Anterior cingulate cortex (tissue), 58 donors: Measurements from ENCODE around the gene FETUB.
A peak's percentile ranks its signal among the peaks of the same experiment; 100 is the strongest.

Source experiments
- DNase-seq, 58 donors: peaks; one replicate each; lab custom pipeline; 2025; lab: John Stamatoyannopoulos, UW

FETUB gene

GRCh38 chr3:186612721-186613636, 27.2 kb upstream of the FETUB start, which contains the start of gene AHSG:
AHSG (plus strand) TSS chr3:186613060; CDS start chr3:186613142, 82 bp downstream.
- no peak for DNase-seq

GRCh38 chr3:186613637-186614265, 26.4 kb upstream of the FETUB start:
- DNase-seq = no peak

- DNase-seq = no peak
Measured at GRCh38 chr3:186614266-186614596, 26.0 kb upstream of the FETUB start.

DNA sequence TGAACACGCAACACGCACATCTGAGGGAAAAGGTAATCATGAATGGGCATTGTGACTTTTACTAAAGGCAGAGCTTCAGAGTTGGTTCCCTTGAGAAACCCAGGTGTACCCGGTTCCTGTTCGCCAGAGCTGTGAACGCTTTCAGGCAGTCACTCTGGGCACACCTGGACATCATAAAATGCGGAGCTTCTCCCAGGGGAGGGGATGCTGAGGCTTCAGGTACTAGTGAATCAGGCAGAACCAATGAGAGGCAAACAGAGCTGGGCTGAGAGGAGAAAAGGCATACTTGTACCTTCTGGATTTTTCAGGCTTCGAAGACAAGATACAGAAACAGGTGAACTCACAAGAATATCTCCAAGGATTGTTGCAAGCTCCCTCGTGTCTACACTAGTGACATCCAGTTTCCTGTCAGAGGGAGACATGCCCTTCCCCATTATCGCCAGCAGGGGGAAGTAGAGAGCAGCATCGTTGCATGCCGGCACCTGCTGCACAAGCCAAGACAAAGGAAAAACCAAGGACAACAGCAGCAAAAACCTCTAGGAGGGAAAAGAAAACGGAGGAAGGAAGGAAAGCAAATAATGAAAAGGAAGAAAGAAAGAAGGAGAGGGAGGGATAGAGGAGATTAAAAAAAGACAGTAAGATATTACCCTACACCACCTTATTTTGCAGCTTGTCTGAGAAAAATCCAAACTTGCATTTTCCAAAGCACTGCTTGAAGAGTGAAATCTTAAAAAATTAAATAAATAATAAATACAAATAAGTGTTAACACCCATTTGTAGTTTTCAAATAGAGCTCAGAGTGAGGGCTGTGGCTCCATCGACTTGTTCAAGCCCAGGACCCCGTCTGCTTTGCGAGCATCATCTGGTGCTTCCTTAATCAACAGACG, 25.4 kb upstream of the FETUB start:
- DNase-seq = peak in 55 of 58 donors; percentile 1 to 87 (median 54)

DNA sequence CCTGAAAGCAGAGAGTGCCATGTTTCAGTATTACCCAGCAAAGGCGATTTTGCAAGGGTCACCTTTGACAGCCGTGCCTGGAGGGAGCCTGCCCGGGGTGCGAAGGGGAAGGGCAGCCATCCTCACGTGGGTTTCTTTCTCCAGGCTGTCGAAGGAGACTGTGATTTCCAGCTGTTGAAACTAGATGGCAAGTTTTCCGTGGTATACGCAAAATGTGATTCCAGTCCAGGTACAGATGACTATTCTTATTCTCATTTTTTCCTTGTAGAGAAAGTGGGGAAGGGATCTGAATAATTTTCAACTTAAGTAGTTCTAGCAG, 23.9 kb upstream of the FETUB start:
- DNase-seq = no peak

GRCh38 chr3:186617036-186617946, 22.9 kb upstream of the FETUB start:
- DNase-seq = peak; percentile 12 to 87 (median 64)

GRCh38 chr3:186618318-186618938, 21.8 kb upstream of the FETUB start:
- no peak for DNase-seq

DNA sequence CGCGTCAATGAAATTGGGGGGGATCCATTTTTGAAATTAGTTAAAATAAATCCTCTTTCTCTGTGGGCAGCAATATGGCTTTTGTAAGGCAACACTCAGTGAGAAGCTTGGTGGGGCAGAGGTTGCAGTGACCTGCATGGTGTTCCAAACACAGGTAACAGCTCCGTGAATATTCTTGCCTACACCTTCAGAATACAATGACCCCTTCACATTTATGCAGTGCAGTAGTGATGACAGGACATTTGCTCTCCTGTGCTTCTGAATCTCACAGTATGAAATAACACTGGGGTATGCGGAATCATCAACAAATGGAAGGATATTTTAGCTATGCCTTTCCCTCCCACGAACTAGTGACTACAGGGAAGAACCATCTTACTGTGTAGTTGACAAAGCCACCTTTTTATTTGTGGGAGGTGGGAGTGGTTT, 20.4 kb upstream of the FETUB start:
- DNase-seq = no peak

DNA sequence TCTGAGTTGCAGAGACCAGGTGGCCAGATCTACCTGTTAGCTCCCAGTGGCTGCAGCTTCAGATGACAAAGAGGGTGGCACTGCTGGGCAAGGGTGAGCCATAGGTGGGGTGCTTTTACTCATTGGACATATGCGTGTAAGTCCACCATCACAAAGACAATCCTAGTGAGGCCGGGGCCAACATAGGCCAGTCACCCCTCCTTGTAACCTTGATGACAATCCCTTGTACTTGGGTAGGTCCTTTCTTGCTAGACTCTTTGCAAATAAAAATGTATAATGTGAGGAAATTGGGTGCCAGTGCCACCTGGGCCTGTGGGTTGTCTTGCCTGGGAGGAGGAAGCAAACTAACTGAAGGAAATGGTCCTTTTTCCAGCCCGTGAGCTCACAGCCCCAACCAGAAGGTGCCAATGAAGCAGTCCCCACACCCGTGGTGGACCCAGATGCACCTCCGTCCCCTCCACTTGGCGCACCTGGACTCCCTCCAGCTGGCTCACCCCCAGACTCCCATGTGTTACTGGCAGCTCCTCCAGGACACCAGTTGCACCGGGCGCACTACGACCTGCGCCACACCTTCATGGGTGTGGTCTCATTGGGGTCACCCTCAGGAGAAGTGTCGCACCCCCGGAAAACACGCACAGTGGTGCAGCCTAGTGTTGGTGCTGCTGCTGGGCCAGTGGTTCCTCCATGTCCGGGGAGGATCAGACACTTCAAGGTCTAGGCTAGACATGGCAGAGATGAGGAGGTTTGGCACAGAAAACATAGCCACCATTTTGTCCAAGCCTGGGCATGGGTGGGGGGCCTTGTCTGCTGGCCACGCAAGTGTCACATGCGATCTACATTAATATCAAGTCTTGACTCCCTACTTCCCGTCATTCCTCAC, 19.7 kb upstream of the FETUB start:
- DNase-seq = no peak

DNA sequence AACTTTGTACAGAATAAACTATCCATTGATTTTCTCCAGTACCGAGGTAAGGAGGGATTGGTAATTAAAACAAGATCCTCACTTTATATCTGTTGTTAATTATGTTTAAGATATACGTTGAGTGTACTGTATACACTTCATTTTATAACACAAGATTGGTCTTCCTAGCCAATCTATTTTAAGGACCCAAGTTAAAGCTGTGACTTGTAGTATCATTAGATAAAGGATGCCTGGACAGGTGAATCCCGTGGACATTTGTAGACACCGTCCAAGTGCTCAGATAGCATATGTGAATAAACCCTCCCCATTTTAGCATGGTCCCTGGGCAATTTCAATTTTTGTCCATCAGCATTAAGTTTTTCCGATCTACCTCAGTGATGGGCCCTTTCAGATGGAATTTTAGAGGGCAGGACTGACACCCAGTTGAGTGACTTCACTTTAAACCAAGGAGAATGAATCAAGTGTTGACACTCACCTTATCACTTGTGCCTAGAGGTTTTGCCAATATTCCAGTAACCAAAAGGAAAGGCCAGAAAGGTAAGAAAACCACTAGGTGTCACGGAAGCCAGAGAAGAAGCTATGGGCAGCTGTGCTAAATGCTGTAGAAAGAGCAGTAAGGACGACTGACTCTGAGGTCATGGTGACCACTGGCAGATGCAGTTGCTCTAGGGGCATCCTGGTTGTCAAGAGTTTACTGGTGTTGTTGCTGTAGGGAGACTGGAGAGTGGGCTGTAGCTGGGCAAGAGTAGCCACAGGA, 18.1 kb upstream of the FETUB start:
- DNase-seq = no peak

- DNase-seq = no peak
Measured at GRCh38 chr3:186622651-186623310, 17.4 kb upstream of the FETUB start.

GRCh38 chr3:186624598-186624997, 15.6 kb upstream of the FETUB start:
- DNase-seq = no peak

GRCh38 chr3:186625600-186626042, 14.6 kb upstream of the FETUB start:
- no peak for DNase-seq

DNA sequence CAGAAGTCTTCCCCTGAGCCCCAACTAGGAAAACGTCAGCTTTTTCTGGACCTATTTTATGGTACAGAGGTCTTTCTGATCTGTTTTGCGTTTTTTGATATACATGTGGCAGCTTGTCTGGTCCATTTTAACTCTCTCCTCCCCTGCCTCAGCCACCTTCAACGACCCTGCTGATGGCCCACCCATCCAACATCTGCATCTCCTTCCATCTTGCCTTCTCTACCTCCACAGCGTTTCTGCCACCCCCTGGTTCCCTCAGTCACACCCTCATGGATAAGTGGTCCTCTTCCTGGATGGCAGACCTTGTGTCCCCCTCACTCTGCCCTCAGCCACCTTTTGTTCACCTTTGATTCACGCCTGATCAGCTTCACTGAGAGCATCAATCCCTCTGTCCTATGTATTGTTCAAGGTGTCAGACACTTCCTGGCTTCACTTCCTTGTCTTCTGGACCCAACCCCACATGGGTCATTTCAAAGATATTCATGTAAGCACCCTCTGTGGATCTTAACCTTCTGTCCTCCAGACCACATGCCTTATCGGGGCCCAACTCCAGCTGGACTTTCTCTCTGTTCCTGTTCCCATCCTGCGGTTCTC, 13.8 kb upstream of the FETUB start:
- no peak for DNase-seq

- DNase-seq = no peak
Measured at GRCh38 chr3:186627852-186628414, 12.3 kb upstream of the FETUB start.

DNA sequence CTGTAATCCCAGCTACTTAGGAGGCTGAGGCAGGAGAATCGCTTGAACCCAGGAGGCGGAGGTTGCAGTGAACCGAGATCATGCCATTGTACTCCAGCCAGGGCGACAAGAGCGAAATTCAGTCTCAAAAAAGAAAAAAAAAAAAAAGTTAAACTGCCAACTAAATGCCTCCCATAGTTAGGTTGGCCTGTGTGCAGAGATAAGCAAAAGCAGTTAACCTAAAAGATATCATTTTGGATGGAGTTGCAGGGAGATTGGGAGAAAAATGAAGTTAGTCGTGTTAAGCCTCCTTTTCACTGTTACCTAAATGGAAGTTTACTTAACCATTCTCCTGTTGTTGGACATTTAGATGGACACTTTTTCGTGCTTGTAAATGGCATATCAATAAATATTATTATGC, 11.4 kb upstream of the FETUB start:
- DNase-seq = no peak
